Measurements from ENCODE around the gene ZBTB2. TPM values are rescaled to one million over a fixed set of nuclear protein-coding genes. Genes with fewer than 3 reads are reported as not detected.

ZBTB2 gene
- total RNA-seq, 1 experiment from 2014 or later = 8.9 TPM

DNA sequence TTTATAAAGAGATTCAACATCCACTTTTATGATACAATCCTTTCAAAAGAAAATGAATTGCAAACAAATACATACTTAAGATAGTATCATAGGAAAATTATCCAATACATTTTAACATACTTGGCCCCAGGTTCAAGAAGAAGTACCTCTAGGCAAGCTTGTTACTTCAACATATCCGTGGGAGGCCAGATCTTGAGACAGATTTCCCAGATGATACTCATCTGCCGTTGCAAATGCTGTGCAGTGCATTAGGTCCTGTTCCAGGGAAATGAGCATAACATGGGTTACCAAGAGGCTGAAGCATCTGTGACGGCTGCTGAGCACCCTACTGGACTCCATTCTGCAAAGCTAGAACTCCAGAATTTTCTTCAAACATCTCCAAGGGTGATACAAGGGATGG lies 44.9 kb upstream of the ZBTB2 start:
- H3K4me1 ChIP-seq (replicated peaks; ENCODE audit: insufficient read depth) = peaks cover 13% of the 10 kb centered on the region
- H3F3A ChIP-seq (ENCODE audit: insufficient read depth, low read depth) = peaks cover 8% of the 10 kb centered on the region
- ChIA-PET CTCF (no interaction called here), POLR2A (ENCODE audit: unreplicated experiment) (interaction anchor here (0.7 kb wide), 1 partner anchor 37 kb away, joined by 4 read pairs; no protein-coding TSS in a partner anchor)
- no TSS peak for BruUV-seq (replicated peaks)
- H2AFZ ChIP-seq = no peak overlapping the region
- H3K9me2 ChIP-seq (ENCODE audit: insufficient read depth) = no peaks in the 10 kb centered on the region
- peaks cover 19% of the 10 kb centered on the region; the same call in 1 of the 2 replicates for H3K79me2 ChIP-seq (ENCODE audit: low read depth)
- peaks cover 11% of the 10 kb centered on the region; the same call in 1 of the 2 replicates for H4K20me1 ChIP-seq (ENCODE audit: insufficient read depth)
- H3K4me3 ChIP-seq = no peak overlapping the region
- peaks cover 2% of the 10 kb centered on the region; the same call in 1 of the 2 replicates for H3K36me3 ChIP-seq (ENCODE audit: low read depth)
- H3K4me2 ChIP-seq = no peak overlapping the region
- no peaks in the 10 kb centered on the region for H3K9me3 ChIP-seq (ENCODE audit: insufficient read depth, low read depth)
- intact Hi-C loops (cut with micrococcal nuclease; ENCODE audit: unreplicated experiment) = no loop called here
- DNase-seq = no peak
- no peak overlapping the region for H3K27ac ChIP-seq
- H3K27me3 ChIP-seq (ENCODE audit: insufficient read depth, low read depth) = no peaks in the 10 kb centered on the region
- TF ChIP-seq EZH2 (IDR thresholded peaks at IDR 0.05; ENCODE audit: low read depth) = no peak
- TF ChIP-seq CTCF (conservative IDR thresholded peaks at IDR 0.05) = no peak

- Histone ChIP-seq H4K20me1 (ENCODE audit: insufficient read depth) (peaks cover 11% of the 10 kb centered on the region; the same call in 1 of the 2 replicates), H3K4me3 (no peak overlapping the region), H3F3A (ENCODE audit: insufficient read depth, low read depth) (peaks cover 8% of the 10 kb centered on the region), H3K4me1 (replicated peaks; ENCODE audit: insufficient read depth) (peaks cover 13% of the 10 kb centered on the region), H3K9me3 (ENCODE audit: insufficient read depth, low read depth) (no peaks in the 10 kb centered on the region), H3K4me2 (no peak overlapping the region), H3K79me2 (ENCODE audit: low read depth) (0 out of 2 replicates have a peak, but pooled peaks cover 5% of the 10 kb centered on the region), H3K27me3 (ENCODE audit: insufficient read depth, low read depth) (no peaks in the 10 kb centered on the region), H3K27ac (no peak overlapping the region), H3K36me3 (ENCODE audit: low read depth) (peaks cover 18% of the 10 kb centered on the region), H3K9me2 (ENCODE audit: insufficient read depth) (no peaks in the 10 kb centered on the region), H2AFZ (no peak overlapping the region)
- intact Hi-C loops (cut with micrococcal nuclease; ENCODE audit: unreplicated experiment) = no loop called here
- POLR2A ChIA-PET (ENCODE audit: unreplicated experiment) = interaction anchor here (0.7 kb wide), 1 partner anchor 468 kb away, joined by 3 read pairs; no protein-coding TSS in a partner anchor
- BruUV-seq (replicated peaks) = no TSS peak
- CTCF ChIA-PET = no interaction called here
- no peak for TF ChIP-seq CTCF (conservative IDR thresholded peaks at IDR 0.05)
- TF ChIP-seq EZH2 (IDR thresholded peaks at IDR 0.05; ENCODE audit: low read depth) = no peak
- no peak for DNase-seq
These were observed 43.0 kb upstream of the ZBTB2 start for GRCh38 chr6:151434369-151434768.

- BruUV-seq (replicated peaks) = no TSS peak
- CTCF ChIA-PET = no interaction called here
These were observed 41.3 kb upstream of the ZBTB2 start for GRCh38 chr6:151432651-151433050.

More at GRCh38 chr6:151432651-151433050, 41.3 kb upstream of the ZBTB2 start:
- DNase-seq = no peak
- Histone ChIP-seq H3K36me3 (ENCODE audit: low read depth) (peaks cover 23% of the 10 kb centered on the region), H3K9me3 (ENCODE audit: insufficient read depth, low read depth) (no peaks in the 10 kb centered on the region), H2AFZ (no peak overlapping the region), H3K9me2 (ENCODE audit: insufficient read depth) (no peaks in the 10 kb centered on the region), H4K20me1 (ENCODE audit: insufficient read depth) (peaks cover 7% of the 10 kb centered on the region; the same call in 1 of the 2 replicates), H3K79me2 (ENCODE audit: low read depth) (0 out of 2 replicates have a peak, but pooled peaks cover 5% of the 10 kb centered on the region), H3K4me1 (replicated peaks; ENCODE audit: insufficient read depth) (peaks cover 7% of the 10 kb centered on the region), H3K4me2 (no peak overlapping the region), H3F3A (ENCODE audit: insufficient read depth, low read depth) (peaks cover 2% of the 10 kb centered on the region), H3K27ac (no peak overlapping the region), H3K4me3 (no peak overlapping the region), H3K27me3 (ENCODE audit: insufficient read depth, low read depth) (no peaks in the 10 kb centered on the region)
- intact Hi-C loops (cut with micrococcal nuclease; ENCODE audit: unreplicated experiment) = no loop called here
- POLR2A ChIA-PET (ENCODE audit: unreplicated experiment) = no interaction called here
- no peak for TF ChIP-seq EZH2 (IDR thresholded peaks at IDR 0.05; ENCODE audit: low read depth)
- TF ChIP-seq CTCF (conservative IDR thresholded peaks at IDR 0.05) = no peak

Measured in PC-9 (cell line).